GM06990 (cell line): Measurements from ENCODE around the gene CDKL5.
A peak's percentile ranks its signal among the peaks of the same experiment; 100 is the strongest.

Experiments
- DNase-seq: peaks from one replicate; pipeline ENCODE4 v3.0.0-alpha.2; 2011; ENCODE audit not compliant: insufficient read length; ENCODE audit errors: extremely low read depth
- H3K27me3 ChIP-seq: replicated peaks from 2 replicates; pipeline ENCODE4 v1.6.0; 2011; ENCODE audit warnings: low read length; ENCODE audit not compliant: control insufficient read depth, insufficient read depth
- H3K36me3 ChIP-seq: 2 replicates; pipeline ENCODE4 v1.5.1; 2011; ENCODE audit warnings: low read length; ENCODE audit not compliant: control insufficient read depth, insufficient read depth
- H3K4me3 ChIP-seq: replicated peaks from 2 replicates; pipeline ENCODE4 v1.5.1; 2011; ENCODE audit warnings: low read depth, mild to moderate bottlenecking, control low read depth, low read length
- TF ChIP-seq, protein P1 (sequence below): IDR thresholded peaks from 2 replicates; pipeline ENCODE4 v1.5.1; 2011; ENCODE audit warnings: low read length, control low read depth, mild to moderate bottlenecking, inconsistent platforms; ENCODE audit not compliant: insufficient read depth, poor library complexity, severe bottlenecking

The CDKL5 gene

DNA sequence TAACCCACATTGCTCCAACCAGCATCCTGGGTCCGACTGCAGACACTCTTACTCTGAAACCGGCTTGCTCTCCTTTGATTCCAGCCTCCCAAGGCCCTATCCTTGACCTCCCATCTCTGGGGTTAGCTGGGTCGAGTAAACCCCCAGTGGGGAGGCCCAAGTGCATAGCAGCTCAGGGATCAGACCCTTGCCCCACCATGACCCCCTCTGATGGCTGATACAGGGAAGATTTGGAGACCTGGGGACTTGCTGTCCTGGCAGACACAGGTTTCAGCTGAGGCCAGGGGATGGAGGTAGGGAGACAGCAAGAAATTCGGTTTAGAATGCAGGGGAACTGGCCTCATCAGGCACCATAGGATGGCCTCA, 23.6 kb upstream of the CDKL5 start:
- Histone ChIP-seq H3K27me3 (no peaks in the 10 kb centered on the region), H3K4me3 (no peak overlapping the region), H3K36me3 (no peaks in the 10 kb centered on the region)
- no peak for DNase-seq
- TF ChIP-seq, protein P1, sequence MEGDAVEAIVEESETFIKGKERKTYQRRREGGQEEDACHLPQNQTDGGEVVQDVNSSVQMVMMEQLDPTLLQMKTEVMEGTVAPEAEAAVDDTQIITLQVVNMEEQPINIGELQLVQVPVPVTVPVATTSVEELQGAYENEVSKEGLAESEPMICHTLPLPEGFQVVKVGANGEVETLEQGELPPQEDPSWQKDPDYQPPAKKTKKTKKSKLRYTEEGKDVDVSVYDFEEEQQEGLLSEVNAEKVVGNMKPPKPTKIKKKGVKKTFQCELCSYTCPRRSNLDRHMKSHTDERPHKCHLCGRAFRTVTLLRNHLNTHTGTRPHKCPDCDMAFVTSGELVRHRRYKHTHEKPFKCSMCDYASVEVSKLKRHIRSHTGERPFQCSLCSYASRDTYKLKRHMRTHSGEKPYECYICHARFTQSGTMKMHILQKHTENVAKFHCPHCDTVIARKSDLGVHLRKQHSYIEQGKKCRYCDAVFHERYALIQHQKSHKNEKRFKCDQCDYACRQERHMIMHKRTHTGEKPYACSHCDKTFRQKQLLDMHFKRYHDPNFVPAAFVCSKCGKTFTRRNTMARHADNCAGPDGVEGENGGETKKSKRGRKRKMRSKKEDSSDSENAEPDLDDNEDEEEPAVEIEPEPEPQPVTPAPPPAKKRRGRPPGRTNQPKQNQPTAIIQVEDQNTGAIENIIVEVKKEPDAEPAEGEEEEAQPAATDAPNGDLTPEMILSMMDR: no peak

DNA sequence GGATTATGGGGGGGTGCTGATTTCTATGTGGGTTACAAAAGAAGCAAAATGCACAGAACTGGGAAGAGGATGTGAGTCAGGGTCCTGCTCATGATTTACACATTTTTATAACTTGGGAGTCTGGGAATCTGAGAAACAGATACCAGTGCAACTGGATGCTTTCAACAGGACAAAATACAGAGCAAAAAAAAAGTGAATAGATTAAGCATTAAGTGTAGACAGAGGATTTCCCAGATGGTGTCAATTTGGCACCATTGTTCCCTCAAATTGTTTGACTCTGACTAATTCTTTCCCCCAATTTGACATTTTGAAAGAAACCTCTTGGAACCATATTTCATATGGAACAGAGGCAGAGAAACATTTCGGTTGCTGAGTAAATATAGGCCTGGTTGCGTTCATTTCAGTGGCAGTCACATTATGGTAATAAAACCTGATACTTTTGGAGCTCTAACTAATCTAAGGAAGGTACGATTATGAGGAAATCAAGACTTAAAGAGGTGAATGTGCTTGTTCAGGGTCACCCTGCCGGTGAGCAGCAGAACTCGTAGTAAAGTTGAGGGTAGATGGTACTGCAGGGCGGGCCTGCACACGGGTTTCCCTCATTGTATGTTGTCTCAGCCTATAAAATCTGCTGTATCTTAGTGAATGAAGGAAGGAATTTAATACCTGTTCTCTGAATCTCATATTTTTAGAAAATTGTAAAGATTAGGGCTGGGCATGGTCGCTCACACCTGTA, 18.7 kb upstream of the CDKL5 start:
- Histone ChIP-seq H3K4me3 (no peak overlapping the region), H3K27me3 (no peaks in the 10 kb centered on the region), H3K36me3 (no peaks in the 10 kb centered on the region)
- no peak for DNase-seq
- TF ChIP-seq, protein P1: no peak

DNA sequence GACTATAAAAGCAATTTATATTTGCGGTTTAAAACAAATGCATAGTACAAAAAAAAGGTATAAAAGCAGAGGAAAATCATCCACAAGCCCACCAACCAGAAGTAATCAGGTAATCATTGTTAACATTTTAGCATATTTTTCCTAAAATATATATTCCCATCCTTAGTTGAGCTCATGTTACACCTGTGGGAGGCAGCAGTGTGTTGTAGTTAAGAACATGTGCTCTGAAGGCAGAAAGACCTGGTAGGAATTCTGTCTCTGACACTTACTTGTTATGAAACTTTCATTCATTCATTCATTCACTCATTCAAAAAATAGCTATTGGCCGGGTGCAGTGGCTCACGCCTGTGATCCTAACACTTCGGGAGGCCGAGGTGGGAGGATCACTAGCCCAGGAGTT, 15.4 kb upstream of the CDKL5 start:
- TF ChIP-seq, protein P1: peak; percentile 34

DNA sequence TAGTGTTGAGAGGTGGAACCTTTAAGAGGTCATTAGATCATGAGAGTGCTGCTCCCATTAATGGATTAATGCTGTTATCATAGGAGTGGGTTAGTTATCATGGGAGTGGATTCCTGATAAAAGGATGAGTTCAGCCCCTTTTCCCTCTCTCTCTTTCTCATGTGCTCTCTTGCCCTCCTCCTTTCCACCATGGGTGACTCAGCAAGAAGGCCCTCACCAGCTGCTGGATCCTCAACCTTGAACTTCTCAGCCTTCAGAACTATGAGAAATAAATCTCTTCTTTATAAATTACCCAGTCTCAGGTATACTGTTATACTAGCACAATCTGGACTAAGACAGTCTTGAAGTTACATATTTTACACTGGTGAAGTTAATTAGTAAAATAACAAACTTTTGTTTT, 10.0 kb upstream of the CDKL5 start:
- no peak overlapping the region for H3K4me3 ChIP-seq
- no peak for DNase-seq
- TF ChIP-seq, protein P1: no peak
- no peaks in the 10 kb centered on the region for H3K27me3 ChIP-seq
- no peaks in the 10 kb centered on the region for H3K36me3 ChIP-seq

More for the DNA sequence above, 15.4 kb upstream of the CDKL5 start:
- Histone ChIP-seq H3K27me3 (no peaks in the 10 kb centered on the region), H3K4me3 (no peak overlapping the region), H3K36me3 (no peaks in the 10 kb centered on the region)
- no peak for DNase-seq

DNA sequence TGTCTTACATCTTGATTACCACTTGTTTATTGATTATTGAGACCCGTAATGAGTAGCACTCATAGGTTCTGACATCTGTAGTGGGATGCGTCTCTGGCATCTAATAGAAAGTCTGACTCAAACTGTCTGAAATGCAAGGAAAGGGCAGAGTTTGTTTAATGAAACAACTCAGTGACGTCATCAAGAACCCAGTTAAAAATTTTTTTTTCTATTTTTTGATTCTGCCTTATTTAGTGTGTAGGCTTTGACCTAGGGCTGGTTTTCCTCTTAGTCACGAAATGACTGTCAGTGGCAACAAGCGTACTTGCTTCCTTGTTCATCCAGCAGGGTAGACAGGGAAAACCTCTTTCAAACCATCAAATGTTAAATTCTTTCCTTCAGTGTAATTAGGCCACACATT, 3.1 kb upstream of the CDKL5 start:
- no peaks in the 10 kb centered on the region for H3K36me3 ChIP-seq
- H3K27me3 ChIP-seq: no peaks in the 10 kb centered on the region
- TF ChIP-seq, protein P1: no peak
- no peak for DNase-seq
- H3K4me3 ChIP-seq: no peak overlapping the region

DNA sequence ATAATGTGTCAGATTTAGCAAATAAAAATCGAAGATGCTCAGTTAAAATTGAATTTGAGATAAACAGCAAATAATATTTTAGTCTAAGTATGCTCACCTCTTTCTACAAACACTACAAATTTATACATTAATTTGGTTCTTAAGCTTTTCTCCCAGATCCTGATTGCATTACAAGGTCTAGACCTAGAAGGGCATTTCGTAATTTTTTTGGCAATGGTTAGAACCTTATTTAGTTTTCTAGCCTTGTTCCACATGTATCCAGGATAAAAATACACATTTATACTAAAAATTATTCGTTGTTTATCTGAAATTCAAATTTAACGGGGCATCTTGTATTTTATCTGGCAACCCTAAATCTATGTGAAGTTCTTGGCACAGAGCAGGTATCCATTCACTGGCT, 2.5 kb upstream of the CDKL5 start:
- TF ChIP-seq, protein P1: no peak
- no peaks in the 10 kb centered on the region for H3K27me3 ChIP-seq
- H3K4me3 ChIP-seq: no peak overlapping the region
- DNase-seq: no peak
- H3K36me3 ChIP-seq: no peaks in the 10 kb centered on the region
